HG03196 (cell line): Measurements from ENCODE around the gene SRGAP2B.
"Not testable (repeated sequence)": the region's sequence is repeated elsewhere in the genome, so short reads cannot be mapped to it uniquely, and the experiment has no call there.

Experiments used
- ATAC-seq: cut with Tn5 transposase; IDR thresholded peaks from one replicate; pipeline ENCODE4 v1.9.1; 2021; ENCODE audit not compliant: unreplicated experiment

Gene SRGAP2B

DNA sequence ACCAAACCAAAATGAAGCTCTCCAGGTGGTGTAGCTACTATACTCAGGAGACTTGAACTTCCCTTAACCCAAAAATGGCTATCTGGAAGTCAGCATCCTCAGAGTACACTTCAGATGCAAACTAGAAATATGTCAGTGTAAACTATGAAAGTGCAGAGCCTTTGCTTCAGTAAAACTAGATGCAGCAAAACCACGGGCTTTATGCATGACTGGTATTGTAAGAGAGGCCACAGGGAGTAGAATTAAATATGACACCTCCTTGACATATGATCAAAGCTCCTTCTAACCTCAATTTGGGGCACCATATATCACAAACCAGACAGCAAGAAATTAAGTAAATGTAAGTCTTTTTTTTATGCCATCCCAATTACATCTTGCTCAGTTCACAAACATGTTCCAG is 47.6 kb downstream of the SRGAP2B start:
- ATAC-seq, result not testable (repeated sequence)

DNA sequence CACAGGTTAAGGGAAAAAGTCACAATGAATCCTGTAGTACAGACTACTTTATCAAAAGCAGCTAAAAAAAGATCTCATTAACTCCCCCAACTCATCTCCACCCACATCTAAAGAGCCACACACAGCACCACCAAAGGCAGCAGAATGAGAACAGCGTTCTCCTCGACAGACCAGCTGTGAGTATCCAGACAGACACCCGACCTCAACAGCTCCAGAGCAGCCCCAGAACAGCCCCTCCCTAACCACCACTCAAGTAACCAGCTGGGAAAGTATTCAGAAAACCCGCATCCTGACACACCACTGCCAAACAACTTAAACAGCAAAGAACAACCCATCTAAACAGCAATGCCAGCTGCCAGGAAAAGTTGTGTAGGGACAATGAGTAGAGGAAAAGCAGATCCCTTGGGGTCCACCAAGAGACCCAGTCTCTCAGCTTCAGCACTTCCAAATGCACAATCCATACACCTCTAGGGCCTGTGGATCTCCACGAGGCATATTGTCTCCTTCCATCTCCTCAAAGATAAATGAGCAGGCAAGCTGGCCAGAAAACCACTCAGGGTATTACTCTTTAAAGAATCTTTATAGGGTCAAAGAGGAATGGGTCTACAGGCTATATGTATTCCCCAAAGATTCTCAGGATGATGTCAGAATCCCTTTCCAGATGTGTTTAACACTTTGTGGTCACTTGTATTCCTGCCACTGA is 49.4 kb downstream of the SRGAP2B start:
- ATAC-seq, result not testable (repeated sequence)

DNA sequence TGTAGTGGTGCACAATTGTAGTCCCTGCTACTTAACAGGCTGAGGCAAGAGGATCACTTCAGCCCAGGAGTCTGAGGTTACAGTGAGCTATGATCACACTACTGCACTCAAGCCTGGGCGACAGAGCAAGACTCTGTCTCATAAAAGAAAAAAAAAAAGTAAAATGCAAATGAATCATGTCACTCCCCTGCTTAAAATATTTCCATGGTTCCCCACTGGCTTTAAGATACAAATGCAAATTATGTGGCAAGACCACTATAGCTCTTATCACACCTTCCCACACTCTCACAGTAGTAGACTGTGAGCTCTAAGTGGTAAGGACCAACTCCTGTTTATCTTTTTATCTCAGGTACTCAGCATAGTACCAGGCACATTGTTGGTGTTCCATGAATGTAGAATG is 53.6 kb downstream of the SRGAP2B start:
- peak; percentile 77 for ATAC-seq

DNA sequence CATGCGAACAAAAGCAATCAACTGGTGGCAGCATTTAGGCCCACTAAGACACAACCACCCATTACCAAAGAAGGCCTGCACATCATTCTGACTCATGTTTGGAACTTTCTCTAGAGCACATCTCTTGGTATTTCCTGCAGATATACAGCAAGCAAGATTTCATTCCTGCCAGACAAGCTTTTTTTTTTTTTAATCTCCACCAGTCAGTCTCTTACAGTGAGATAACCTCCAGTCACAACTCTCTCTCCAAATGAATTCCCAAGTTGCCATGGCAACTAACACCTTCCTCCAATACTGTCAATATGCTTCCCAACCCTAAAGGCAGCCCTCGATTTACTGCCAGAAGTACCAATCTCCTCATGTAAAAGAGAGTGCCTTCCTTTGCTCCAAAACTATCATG is 59.1 kb downstream of the SRGAP2B start:
- not testable (repeated sequence) for ATAC-seq

DNA sequence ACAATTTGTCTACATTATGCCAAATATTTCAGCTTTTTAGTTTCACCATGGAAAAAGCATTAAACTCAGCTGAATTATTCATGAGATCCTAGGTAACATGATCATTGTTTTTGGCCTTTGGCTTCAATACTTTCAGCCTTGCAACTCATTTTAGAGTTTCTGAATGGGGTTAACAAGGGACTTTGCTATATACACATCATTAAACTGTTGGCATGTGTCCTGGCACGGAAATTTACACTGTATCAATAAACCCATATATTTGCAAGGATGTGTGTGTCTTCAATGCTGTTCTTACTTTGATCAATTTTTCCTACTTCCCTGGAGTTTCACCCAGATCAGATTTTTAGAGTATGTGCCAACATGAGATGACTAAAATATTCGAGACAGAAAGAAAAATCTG is 61.6 kb downstream of the SRGAP2B start:
- not testable (repeated sequence) for ATAC-seq

DNA sequence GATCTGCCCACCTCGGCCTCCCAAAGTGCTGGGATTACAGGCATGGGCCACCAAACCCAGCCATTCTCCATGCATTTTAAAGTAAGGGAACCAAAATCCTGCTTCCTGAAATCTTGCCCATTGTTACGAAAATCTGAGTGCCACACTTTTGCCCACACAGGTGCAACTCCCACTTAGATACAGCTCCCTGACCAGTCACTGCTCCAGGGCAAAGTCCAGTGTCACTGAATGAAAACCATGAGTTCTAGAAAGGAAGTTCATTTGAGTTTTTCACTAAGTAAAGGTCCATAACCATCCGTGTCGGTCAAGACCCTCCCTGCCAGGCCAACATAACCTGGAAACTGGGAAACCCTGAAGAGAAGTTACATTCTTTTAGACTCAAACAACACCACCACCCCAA is 67.9 kb downstream of the SRGAP2B start:
- not testable (repeated sequence) for ATAC-seq

DNA sequence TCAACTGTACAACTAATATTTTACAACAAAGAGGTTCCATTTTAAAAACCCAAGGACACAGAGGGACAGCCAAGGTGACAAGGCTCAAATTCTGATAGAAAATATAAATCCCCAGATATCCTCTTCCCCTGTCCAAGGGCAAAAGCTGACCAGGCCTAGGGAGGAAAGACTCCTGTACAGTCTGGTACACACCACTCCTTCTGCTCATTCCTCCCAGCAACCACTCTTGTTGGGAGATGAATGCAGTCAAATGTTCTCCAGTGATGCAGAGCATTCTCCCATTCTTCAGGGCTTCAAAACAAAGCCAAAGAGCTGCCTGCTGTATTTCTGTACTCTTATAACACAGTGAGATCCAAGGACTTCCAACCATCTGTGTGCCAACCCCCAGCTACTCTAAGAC is 69.8 kb downstream of the SRGAP2B start:
- not testable (repeated sequence) for ATAC-seq

DNA sequence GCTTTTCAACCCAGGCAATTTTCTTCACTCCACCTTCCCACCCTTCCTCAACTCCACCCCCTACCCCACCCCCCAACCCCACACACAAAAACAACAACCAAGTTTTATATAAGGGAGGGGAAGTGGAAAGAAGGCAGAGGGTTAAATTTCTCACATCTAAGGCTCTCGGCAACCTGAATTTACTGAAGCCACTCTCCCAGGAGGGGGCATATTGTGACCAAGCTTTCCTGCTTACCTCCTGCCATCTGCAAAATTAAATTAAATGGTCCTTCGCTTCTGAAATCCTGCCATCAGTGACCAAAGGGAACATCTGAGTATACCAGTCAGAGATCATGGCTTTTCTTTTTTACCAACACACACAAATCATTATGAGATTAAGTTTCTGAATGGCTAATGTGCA is 72.9 kb downstream of the SRGAP2B start:
- not testable (repeated sequence) for ATAC-seq

DNA sequence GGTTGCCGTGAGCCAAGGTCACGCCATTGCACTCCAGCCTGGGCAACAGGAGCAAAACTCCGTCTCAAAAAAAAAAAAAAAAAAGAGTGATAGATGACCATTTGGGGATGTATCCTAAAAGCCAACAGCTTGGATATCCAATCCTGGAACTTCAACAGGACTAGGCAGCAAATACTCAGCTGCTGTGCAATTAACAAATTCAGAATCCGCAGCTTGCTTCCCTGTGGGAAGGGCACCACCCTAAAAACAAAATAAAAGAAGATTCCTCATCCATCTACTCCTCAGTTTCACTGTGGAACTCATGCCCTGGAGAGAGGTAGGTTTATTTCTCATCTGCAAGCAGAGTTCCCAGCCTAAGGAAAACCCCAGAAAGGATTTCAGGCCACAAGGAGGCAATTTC is 73.4 kb downstream of the SRGAP2B start:
- ATAC-seq, result not testable (repeated sequence)

DNA sequence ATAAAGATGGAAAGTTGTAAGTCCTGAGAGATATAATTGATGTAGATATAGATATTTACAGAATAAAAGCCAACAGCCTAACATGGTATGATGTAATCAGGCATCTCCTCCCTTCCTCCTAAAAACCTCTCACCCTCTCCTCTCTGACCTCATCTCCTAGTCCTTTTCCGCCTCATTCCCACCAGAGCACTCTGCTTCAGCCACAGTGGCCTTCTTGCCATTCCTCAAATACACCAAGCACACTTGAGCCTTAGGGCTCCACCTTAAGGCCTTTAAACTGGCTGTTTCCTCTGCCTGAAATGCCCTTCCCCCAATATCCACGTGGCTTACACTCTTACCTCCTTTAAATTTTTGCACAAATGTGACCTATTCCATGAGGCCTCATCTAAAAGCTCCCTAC is 75.4 kb downstream of the SRGAP2B start:
- not testable (repeated sequence) for ATAC-seq

DNA sequence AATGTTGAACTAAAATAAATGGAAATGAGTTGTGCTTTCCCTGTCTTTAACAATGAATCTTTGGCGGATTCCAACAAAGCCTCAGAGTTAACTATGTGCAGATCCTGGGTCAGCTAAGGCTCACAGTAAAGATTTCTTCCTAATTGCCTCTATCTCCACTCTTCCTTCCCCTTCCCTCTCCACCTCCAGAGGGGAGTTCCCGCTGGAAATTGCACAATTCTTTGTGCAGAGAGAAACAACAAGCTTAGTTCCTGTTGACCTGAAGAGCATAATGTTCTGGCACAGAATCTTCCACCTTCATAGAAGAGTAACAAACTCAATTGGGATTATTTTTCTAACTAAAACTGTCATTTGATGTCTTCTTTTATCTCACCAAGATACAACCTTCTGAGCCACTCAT is 77.4 kb downstream of the SRGAP2B start:
- ATAC-seq, result not testable (repeated sequence)

DNA sequence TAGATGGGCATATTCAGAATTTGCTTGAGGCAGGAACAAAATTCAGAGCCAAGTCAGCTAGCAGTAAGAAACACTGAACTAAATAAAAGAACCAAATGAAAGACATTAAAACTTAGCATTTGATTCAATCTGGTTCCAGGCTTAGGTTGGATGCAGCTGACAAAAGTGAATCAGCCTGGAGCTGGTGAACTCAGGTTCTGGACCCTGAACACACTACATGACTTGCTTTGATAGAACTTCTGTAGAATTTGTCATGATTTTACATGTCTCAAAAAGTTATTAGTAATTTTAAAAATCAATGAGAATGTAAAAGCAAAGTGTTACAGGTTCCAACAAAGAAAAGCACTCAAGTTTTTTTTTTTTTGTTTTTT is 78.7 kb downstream of the SRGAP2B start:
- ATAC-seq, result not testable (repeated sequence)

DNA sequence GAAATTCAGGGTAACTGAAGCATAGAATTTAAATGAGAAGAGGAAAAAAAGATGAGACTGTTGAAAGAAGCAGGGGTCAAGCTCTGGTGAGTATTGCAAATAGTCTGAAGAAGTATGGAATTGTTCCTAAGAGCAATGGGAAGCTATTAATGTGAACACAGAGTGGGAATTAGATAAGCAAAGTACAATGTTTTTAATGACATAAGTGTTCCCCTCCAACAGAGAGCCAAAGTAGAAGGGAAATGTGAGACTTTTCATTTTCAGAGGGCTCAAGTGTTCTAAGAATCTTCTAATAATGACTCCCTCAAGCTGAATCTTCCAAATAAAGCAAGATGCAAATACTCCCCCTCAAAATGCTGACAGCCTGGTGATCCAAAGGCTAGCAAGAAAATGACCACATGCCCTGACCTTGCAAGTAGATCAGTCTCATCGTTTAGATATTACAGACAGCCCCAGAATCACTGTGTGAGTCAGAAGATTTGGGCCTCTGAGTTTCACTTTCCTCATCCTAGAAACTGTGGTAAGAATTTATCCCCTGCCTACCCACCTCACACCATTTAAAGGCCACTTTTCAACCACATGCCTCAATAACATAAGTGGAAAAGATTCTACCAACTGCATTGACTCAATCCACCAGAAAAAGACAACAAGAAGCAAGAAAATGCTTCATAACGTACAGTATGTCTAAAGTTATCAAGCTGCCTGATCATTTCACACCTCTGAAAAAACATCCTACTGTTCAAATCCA is 79.2 kb downstream of the SRGAP2B start:
- peak; percentile 55 for ATAC-seq

DNA sequence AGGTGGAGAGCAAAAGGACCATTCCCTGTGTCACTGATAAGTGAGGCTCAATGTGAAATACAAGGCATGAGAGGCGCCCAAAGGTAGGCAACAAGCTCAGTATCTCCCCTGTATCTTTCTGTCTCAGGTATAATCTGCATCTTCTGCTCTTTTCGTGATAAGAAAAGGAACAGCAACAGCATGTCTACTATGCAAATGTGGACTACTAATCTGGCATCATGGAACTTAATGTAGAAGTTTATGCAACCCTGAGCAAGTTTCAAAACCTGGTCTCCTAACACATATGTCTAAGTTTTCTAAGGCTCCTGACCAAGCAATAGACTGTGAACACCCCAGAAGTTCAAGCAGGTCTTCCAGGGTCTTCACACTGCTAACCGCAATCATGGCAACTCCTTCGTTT is 81.8 kb downstream of the SRGAP2B start:
- ATAC-seq, result not testable (repeated sequence)

DNA sequence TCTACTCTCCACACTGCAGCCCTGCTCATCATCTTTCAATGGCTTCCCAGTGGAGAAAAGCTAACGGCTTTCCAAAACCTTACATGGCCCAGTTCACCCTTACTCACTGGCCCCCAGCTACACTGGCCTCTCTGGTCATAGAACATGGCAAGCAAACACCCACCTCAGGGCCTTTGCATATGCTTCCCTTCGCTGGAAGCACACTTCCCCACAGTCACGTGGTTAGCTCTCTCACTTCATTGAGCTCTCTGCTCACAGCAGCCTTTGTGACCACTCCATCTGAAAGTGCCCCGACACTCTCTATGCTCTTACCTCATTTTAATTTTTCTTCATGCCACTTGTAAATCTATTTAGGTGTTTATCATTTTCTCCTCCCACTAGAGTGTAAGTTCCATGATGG is 83.3 kb downstream of the SRGAP2B start:
- not testable (repeated sequence) for ATAC-seq

DNA sequence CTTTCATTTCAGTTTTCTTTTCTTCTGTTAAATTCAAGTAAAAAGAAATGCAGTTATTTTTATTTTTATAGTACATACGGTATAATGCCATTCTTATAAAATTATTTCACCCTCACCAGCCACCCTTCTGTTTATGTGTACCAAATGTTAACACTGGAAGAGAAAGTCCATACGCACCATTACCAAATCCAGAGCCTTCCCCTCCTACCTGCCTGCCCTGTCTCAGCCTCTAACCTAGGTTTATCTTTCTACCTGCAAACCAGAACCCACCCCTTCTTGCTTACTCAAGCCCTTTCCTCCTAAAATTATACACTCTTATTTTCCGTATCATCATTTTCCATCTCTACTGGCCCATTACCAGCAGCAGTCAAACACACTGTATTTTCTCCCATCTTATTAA is 84.5 kb downstream of the SRGAP2B start:
- not testable (repeated sequence) for ATAC-seq

DNA sequence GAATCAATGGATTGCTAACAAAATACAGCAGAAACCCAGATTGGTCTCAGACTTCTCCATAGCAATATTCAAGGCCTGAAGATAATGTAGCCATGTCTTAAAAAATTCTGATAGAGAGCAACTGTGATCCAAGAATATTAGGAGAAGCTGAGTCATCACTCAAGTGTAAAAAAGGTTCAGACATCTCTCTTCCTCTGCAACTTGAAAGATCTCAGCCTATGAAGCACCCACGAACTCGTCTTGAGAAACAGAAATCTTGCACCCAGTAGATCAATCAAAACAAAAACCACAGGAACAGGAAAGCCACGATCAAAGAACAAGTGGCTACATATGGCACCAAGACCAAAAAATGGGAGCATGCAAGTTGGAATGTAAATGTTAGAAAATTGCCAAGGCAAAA is 85.2 kb downstream of the SRGAP2B start:
- not testable (repeated sequence) for ATAC-seq

DNA sequence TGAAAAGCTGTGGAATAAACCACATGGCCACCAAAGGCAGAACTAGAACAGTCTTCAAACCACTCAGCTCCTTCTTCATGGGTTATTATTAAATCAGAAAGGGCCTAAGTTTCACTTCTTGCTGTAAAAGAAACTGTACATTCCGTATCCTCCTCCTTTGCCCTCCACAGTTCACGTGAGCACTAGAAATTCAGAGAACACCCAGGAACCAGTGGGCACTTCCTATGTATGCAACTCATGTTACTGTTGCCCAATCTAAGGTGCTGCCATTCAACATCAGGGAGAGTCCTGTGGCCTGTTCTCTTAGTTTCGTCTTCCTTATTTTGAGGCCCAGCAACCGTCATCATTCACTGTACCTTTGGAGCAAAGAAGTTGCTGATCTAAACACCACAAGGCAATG is 86.7 kb downstream of the SRGAP2B start:
- peak; percentile 55 for ATAC-seq

DNA sequence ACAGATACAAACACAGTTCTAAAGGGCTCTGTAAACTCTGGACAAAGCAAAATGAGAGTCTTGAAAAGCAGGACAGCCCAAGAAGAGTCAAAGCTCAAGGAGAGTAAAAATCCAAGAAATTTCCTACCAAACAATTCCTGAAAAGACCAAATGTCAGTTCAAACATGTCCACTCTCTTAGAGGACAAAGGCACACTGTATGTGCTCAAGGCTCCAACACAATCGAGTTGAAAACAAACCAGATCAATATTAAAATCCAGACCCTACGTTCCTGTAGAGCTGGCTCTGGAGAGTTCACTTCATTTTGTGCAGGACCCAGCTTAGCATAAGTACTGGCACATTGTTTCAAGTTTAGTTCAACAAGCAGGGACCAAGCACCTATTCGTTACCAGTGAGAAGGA is 90.0 kb downstream of the SRGAP2B start:
- ATAC-seq, result not testable (repeated sequence)

DNA sequence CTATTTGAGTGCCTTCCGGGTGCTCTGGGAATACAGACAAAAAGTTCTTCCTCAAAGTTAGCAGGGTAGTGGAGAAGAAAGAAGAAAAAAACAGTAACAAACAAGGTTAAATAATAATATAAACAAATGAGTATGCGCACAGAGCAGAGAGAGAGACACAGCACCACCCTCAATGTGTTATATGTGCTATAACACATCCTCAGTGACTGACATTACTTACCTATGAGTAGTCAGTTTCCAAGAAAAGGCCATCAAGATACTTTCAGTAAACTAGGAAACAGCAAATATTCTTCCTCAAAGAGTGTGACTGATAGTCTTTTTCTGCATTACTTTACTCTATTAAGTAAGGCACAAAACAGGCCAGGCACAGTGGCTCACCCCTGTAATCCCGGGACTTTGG is 93.7 kb downstream of the SRGAP2B start:
- not testable (repeated sequence) for ATAC-seq

DNA sequence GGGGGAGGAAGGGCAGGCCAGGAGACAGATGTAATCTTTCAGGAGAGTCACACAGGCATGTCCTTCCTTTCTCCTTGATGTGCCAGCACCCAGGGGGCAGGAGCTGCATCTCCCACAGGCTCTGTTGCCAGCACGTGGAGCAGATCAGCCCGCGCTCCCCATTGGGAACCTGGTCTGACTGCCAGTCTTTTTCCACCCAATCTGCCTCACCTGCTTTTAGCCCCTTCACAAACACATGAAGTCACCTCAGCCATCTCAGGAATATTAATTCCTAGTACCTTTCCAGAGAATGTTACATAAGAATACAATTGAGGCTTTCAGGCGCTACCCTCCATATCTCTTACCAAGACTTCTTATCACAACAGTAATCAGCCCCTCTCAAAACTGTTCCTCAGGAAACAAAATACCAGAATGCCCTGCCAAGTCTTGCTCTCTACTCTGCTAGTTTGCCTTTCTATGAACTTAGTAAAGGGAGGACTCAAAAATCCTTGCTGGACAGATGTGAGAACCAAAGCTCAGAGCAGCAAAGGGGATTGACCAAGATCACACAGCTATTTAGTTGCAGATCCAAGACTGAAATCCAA is 94.3 kb downstream of the SRGAP2B start:
- not testable (repeated sequence) for ATAC-seq
